SIG-M5 treated with dmso at 0.1 percent for 504 hours (cell line): ENCODE results near the gene CD96.
"Not testable (repeated sequence)": the region's sequence is repeated elsewhere in the genome, so short reads cannot be mapped to it uniquely, and the experiment has no call there.

Experiments
- DNase-seq: peaks from one replicate; lab custom pipeline; 2025; ENCODE audit not compliant: unreplicated experiment; lab: John Stamatoyannopoulos, UW

CD96 gene

GRCh38 chr3:111668888-111669488 is 127.0 kb downstream of the CD96 start:
- peak; percentile 83 for DNase-seq

GRCh38 chr3:111669926-111670630 is 128.1 kb downstream of the CD96 start:
- DNase-seq, result no peak

GRCh38 chr3:111672461-111672860 is 130.5 kb downstream of the CD96 start:
- not testable (repeated sequence) for DNase-seq

DNA sequence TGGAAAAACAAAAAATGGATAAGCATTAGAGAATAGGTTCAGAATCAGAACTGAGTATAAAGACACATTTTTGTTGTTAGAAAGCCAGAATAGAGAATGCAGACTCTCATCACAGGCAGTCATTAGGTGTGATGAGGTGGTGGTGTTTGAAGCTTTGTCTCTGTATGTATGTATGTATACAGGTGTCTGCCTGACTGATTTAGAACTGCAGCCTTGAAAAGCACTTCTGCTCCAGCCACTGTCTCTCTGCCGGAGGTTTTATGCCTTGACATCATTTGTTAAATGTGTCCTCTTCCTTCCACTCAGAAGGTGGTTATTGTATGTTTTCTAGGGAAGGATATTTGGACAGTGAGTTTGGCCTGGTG is 133.8 kb downstream of the CD96 start:
- no peak for DNase-seq

DNA sequence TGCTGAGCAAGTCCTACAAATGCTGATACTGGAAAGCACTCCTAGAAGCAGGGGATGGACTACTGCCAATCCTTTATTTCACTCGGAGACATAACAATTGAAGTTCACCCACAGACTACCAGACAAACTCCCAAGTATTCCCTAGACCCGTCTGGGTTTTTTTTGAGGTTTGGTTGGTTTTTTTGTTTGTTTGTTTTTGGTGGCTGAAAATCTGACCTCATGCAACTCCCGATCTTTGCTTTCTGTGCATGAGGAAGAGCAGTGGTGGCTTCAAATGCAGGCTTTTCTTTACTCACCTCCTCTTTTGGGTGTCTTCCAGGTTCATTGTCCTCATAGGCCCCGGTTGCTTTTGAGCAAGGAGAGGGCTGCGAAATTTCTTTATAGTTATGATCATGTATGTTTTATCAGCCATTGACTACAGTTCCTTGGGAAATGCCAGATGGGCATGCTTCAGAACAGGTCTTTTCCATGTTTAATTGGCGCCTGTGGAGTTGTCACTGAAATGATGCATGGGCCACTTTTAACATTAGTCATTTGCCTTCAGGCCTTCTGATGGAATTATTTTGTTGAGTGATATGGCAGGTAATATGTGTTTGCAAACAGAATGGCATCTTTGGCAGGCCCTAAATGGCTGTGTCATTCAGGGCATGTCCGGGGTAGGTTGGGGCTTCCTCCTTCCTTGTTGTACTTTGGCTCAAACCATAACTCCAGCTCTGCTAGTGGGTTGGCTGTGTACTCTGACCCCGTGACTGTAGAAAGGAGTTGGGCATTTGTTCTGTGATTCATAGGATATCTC is 134.4 kb downstream of the CD96 start:
- DNase-seq, result no peak

GRCh38 chr3:111677007-111677392 is 135.0 kb downstream of the CD96 start:
- no peak for DNase-seq

- no peak for DNase-seq
These were observed 139.8 kb downstream of the CD96 start for GRCh38 chr3:111681661-111682426.

DNA sequence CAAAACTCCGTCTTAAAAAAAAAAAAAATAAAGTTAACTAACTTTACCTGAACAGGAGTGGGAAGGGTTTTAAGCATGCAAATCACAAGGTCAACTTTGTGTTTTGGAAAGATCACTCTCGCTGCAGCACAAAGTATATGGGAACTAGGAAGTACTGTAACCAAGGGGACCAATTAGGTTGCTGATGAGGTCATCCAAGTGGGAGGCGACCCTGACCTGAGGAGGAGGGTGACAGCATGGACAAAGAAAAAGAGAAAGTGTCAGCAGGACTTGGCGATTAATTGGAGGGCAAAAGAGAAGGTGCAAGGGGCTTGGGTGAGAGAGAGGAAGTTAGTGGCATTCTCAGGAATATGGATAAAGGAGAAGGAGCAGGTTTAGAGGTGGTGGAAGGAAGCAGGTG is 142.6 kb downstream of the CD96 start:
- no peak for DNase-seq

GRCh38 chr3:111688190-111688800 is 146.3 kb downstream of the CD96 start:
- DNase-seq, result no peak

GRCh38 chr3:111690242-111690641 is 148.2 kb downstream of the CD96 start:
- DNase-seq, result no peak

GRCh38 chr3:111691293-111691909 is 149.4 kb downstream of the CD96 start:
- peak; percentile 68 for DNase-seq

DNA sequence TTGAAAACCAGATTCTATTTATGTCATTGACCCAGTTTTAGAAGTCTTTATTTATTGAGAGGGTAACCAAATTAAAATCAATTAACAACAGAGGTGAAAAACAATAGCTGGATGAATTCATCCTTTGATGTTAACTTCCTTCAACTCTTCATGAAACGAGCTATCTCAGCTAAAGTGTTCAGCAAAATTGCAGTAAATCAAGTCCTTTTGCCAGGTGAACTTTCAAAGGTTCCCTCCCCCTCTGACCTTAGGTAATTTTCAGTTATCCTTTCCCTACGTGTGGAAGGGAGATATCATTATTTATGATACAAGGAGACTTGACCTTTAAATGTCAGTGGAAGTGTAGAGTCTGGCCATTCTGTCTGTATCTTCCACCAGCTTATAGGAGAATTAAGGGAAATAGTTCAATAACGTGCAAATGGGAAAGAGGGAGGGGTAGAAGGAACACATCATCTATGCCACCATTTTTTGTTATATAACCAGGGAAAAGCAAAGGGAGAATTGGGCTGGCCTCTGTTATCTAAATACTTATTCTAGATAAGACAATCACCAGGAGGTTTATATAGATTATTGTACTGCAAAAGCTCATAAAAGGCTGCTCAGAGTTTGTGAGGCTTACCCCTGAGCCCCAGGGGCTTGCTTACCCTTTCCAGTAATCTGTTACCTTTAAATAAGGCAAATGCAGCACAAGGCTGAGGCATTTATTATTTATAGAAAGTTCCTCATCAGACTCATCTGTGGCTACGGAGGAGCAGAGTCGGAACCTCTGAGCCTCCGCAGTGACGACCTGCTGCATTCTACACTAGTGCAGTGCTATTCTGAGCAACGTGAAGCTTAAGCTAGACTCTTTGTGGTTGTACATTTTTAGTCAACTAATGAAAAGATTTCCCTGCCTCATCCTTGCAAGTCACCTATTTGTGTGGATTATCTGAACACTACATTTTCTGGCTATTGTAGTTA is 150.9 kb downstream of the CD96 start:
- no peak for DNase-seq

- no peak for DNase-seq
These were observed 152.5 kb downstream of the CD96 start for GRCh38 chr3:111694471-111694870.

DNA sequence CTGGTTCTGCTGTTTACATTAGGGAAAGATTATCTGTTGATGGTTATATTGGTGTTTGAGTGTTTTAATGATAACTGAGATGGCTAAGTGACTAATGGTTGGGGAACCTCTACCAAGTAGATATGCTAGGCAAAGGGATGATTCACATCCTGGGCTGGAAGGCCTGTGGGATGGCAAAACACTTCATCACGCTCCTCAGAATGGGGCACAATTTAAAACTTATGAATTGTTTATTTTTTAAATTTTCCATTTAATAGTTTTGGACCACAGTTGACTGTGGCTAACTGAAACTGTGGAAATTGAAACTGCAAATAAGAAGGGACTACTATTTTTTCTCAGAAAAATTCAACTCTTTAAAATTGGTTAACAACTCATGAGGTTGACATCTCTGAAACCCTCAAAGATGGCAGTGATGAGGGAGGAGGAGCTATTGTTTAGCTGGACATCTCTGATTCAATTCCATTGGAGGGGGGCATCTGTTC is 153.7 kb downstream of the CD96 start:
- no peak for DNase-seq

DNA sequence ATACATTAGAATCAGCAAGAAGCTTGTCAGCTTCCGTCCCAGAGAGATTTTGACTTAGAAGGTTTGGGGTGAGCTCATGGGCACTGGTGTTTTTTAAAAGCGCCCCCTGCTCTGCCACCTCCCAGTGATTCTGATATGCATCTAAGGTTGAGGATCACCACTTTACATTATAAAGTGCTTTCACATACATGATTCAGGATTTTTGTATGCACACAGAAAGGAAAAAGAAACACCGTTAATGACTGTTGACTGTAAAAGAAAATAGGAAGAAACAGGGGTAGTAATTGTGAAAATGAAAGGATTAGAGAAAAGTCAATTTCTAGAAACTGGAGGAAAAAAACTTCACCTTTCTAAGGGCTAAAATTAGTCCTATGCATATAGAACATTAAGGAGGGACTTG is 158.1 kb downstream of the CD96 start:
- DNase-seq, result no peak

DNA sequence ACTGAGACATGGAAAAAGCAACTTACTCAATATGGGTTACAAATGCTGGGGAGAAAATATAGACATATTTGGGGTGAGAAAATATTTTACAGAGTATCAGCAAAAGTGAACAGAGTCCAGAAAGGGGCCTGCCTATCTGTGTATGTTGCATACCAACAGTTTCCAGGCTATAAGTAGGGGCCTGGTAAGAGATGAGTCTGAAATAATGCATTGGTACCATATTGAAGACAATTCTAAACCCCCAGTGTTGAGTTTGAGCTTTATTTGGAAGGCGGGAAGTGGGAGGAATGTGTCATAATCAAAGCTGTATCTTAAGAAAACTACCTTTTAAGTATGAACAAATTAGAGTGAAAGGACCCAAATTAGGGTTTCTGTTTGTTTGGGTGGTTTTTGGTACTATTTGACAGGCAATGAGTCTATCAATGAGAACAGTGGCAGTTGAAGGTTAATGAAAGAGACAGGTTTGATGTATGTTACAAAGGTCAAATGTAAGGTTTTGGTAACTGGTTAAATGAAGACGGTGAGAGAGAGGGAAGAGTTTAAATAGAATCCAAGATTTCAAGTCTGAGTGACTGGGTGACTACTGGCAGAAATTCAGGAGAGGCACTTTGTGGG is 159.4 kb downstream of the CD96 start:
- no peak for DNase-seq
